GM12801 (cell line): Measurements from ENCODE around the gene SNN.

Source experiments
- CTCF ChIP-seq: IDR thresholded peaks from one replicate; pipeline ENCODE4 v1.5.1; 2011; ENCODE audit warnings: control low read depth; ENCODE audit not compliant: insufficient read length; ENCODE audit errors: extremely low read depth

The SNN gene

GRCh38 chr16:11640987-11641817 is 27.1 kb upstream of the SNN start:
- TF ChIP-seq CTCF: no peak

- no peak for TF ChIP-seq CTCF
These were observed 25.5 kb upstream of the SNN start for GRCh38 chr16:11642765-11643116.

- TF ChIP-seq CTCF: no peak
These were observed 19.0 kb upstream of the SNN start for GRCh38 chr16:11649276-11649675.

- no peak for TF ChIP-seq CTCF
These were observed 17.3 kb upstream of the SNN start for GRCh38 chr16:11650641-11651591.

- TF ChIP-seq CTCF: no peak
These were observed 16.5 kb upstream of the SNN start for GRCh38 chr16:11651796-11652195.

- TF ChIP-seq CTCF: no peak
These were observed 12.6 kb upstream of the SNN start for GRCh38 chr16:11655655-11656054.

- no peak for TF ChIP-seq CTCF
These were observed 10.7 kb upstream of the SNN start for GRCh38 chr16:11657556-11657955.
